ENCODE results near the gene NDRG4.
A peak's percentile ranks its signal among the peaks of the same experiment; 100 is the strongest.
"Not testable (repeated sequence)": the region's sequence is repeated elsewhere in the genome, so short reads cannot be mapped to it uniquely, and the experiment has no call there.

NDRG4 gene

GRCh38 chr16:58472266-58472665 lies 27.7 kb upstream of the NDRG4 start:
- no peak for DNase-seq (ENCODE audit: low read depth in 1 of 2, low spot score in 1 of 2)
- no peak for TF ChIP-seq JUND (IDR thresholded peaks at IDR 0.05; ENCODE audit: low read depth)
- in situ Hi-C loops (cut with HindIII; ENCODE audit: low pct_unique_long_range_greater_than_20kb, low sequenced_read_pairs) = no loop called here

GRCh38 chr16:58472827-58473226 lies 27.1 kb upstream of the NDRG4 start:
- DNase-seq (ENCODE audit: low read depth in 1 of 2, low spot score in 1 of 2) = no peak
- in situ Hi-C loops (cut with HindIII; ENCODE audit: low pct_unique_long_range_greater_than_20kb, low sequenced_read_pairs) = no loop called here
- TF ChIP-seq JUND (IDR thresholded peaks at IDR 0.05; ENCODE audit: low read depth) = no peak

- TF ChIP-seq JUND (IDR thresholded peaks at IDR 0.05; ENCODE audit: low read depth) = no peak
- in situ Hi-C loops (cut with HindIII; ENCODE audit: low pct_unique_long_range_greater_than_20kb, low sequenced_read_pairs) = no loop called here
These were observed 25.6 kb upstream of the NDRG4 start for GRCh38 chr16:58474296-58474695.

GRCh38 chr16:58475091-58475619 lies 24.8 kb upstream of the NDRG4 start:
- no peak for DNase-seq (ENCODE audit: low read depth in 1 of 2, low spot score in 1 of 2)
- in situ Hi-C loops (cut with HindIII; ENCODE audit: low pct_unique_long_range_greater_than_20kb, low sequenced_read_pairs) = no loop called here
- TF ChIP-seq JUND (IDR thresholded peaks at IDR 0.05; ENCODE audit: low read depth) = no peak

More at GRCh38 chr16:58474296-58474695, 25.6 kb upstream of the NDRG4 start:
- DNase-seq (ENCODE audit: low read depth in 1 of 2, low spot score in 1 of 2) = no peak

- no peak for TF ChIP-seq JUND (IDR thresholded peaks at IDR 0.05; ENCODE audit: low read depth)
- in situ Hi-C loops (cut with HindIII; ENCODE audit: low pct_unique_long_range_greater_than_20kb, low sequenced_read_pairs) = no loop called here
These were observed 23.2 kb upstream of the NDRG4 start for GRCh38 chr16:58476791-58477190.

GRCh38 chr16:58478427-58478826 lies 21.5 kb upstream of the NDRG4 start:
- no peak for DNase-seq (ENCODE audit: low read depth in 1 of 2, low spot score in 1 of 2)
- TF ChIP-seq JUND (IDR thresholded peaks at IDR 0.05; ENCODE audit: low read depth) = no peak
- in situ Hi-C loops (cut with HindIII; ENCODE audit: low pct_unique_long_range_greater_than_20kb, low sequenced_read_pairs) = no loop called here

More at GRCh38 chr16:58476791-58477190, 23.2 kb upstream of the NDRG4 start:
- no peak for DNase-seq (ENCODE audit: low read depth in 1 of 2, low spot score in 1 of 2)

- DNase-seq (ENCODE audit: low read depth in 1 of 2, low spot score in 1 of 2) = no peak
- in situ Hi-C loops (cut with HindIII; ENCODE audit: low pct_unique_long_range_greater_than_20kb, low sequenced_read_pairs) = no loop called here
- no peak for TF ChIP-seq JUND (IDR thresholded peaks at IDR 0.05; ENCODE audit: low read depth)
These were observed 18.6 kb upstream of the NDRG4 start for GRCh38 chr16:58481226-58481869.

GRCh38 chr16:58481931-58482330 lies 18.0 kb upstream of the NDRG4 start:
- DNase-seq (ENCODE audit: low read depth in 1 of 2, low spot score in 1 of 2) = no peak
- no peak for TF ChIP-seq JUND (IDR thresholded peaks at IDR 0.05; ENCODE audit: low read depth)
- in situ Hi-C loops (cut with HindIII; ENCODE audit: low pct_unique_long_range_greater_than_20kb, low sequenced_read_pairs) = no loop called here

- no peak for DNase-seq (ENCODE audit: low read depth in 1 of 2, low spot score in 1 of 2)
- in situ Hi-C loops (cut with HindIII; ENCODE audit: low pct_unique_long_range_greater_than_20kb, low sequenced_read_pairs) = no loop called here
- TF ChIP-seq JUND (IDR thresholded peaks at IDR 0.05; ENCODE audit: low read depth) = no peak
These were observed 14.6 kb upstream of the NDRG4 start for GRCh38 chr16:58485184-58485887.

GRCh38 chr16:58487566-58488351 lies 12.2 kb upstream of the NDRG4 start:
- peak; percentile 75 to 80 for DNase-seq (ENCODE audit: low read depth in 1 of 2, low spot score in 1 of 2)
- no peak for TF ChIP-seq JUND (IDR thresholded peaks at IDR 0.05; ENCODE audit: low read depth)
- in situ Hi-C loops (cut with HindIII; ENCODE audit: low pct_unique_long_range_greater_than_20kb, low sequenced_read_pairs) = no loop called here

- in situ Hi-C loops (cut with HindIII; ENCODE audit: low pct_unique_long_range_greater_than_20kb, low sequenced_read_pairs) = no loop called here
- DNase-seq (ENCODE audit: low read depth in 1 of 2, low spot score in 1 of 2) = no peak
- no peak for TF ChIP-seq JUND (IDR thresholded peaks at IDR 0.05; ENCODE audit: low read depth)
These were observed 11.4 kb upstream of the NDRG4 start for GRCh38 chr16:58488531-58488930.

GRCh38 chr16:58490065-58490464 lies 9.9 kb upstream of the NDRG4 start:
- TF ChIP-seq JUND (IDR thresholded peaks at IDR 0.05; ENCODE audit: low read depth) = no peak
- in situ Hi-C loops (cut with HindIII; ENCODE audit: low pct_unique_long_range_greater_than_20kb, low sequenced_read_pairs) = no loop called here
- DNase-seq (ENCODE audit: low read depth in 1 of 2, low spot score in 1 of 2) = no peak

GRCh38 chr16:58490539-58490938 lies 9.4 kb upstream of the NDRG4 start:
- in situ Hi-C loops (cut with HindIII; ENCODE audit: low pct_unique_long_range_greater_than_20kb, low sequenced_read_pairs); DNase-seq (ENCODE audit: low read depth in 1 of 2, low spot score in 1 of 2): not testable (repeated sequence)
